Measurements from ENCODE around the gene LTF. TPM values are rescaled to one million over a fixed set of nuclear protein-coding genes. Genes with fewer than 3 reads are reported as not detected.

The LTF gene
- total and polyA plus RNA-seq, 10 of the 15 experiments (the other 5 are each of a cell fraction or from before 2014, with no cell fraction given), result 0.03 to 0.31 TPM; not detected in 8

DNA sequence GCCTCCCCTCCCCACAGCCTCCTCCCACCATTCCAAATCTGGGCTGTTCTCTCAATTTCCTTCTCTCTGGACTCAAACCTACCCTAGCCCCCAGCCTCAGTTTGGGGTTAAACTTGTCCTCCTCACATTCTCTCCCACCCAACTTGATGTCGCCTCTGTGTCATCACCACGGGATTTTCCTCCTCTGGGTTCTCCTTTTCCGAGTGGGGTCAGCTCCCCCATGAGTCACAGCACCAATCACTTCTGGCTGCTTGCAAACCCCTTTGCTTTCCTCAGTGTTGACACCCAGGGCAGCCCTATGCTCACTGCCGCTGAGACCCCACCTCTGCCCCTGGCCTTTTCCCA lies 58.3 kb downstream of the LTF start:
- no peaks in the 10 kb centered on the region; the same call in 2 of the 3 replicates for H3K9me3 ChIP-seq (replicated peaks; ENCODE audit: control insufficient read depth, insufficient read depth, low read length)
- H3K4me2 ChIP-seq (ENCODE audit: control insufficient read depth, insufficient read depth), result no peak overlapping the region
- in situ Hi-C loops (cut with MboI) (no loop called here), intact Hi-C loops (cut with micrococcal nuclease; ENCODE audit: unreplicated experiment) (no loop called here)
- no peaks in the 10 kb centered on the region for H3K27me3 ChIP-seq (replicated peaks in 1 of 2; ENCODE audit: control insufficient read depth in 2 of 2, insufficient read depth in 2 of 2, low read length in 1 of 2)
- peaks cover 11% of the 10 kb centered on the region for H3K4me1 ChIP-seq (ENCODE audit: control insufficient read depth, insufficient read depth, low read length)
- ChIA-PET RAD21 (ENCODE audit: unreplicated experiment) (no interaction called here), SMC1A (ENCODE audit: uncharacterized antibody, unreplicated experiment) (interaction anchor here (1.3 kb wide), 1 partner anchor 29 kb away, joined by 3 read pairs; no protein-coding TSS in a partner anchor), POLR2A (no interaction called here), CTCF (interaction anchor here (1.1 to 2.2 kb wide), 2 partner anchors 28 to 29 kb away, joined by 3 to 8 read pairs; no protein-coding TSS in a partner anchor)
- H3K79me2 ChIP-seq (ENCODE audit: control insufficient read depth, insufficient read depth, low read length), result no peaks in the 10 kb centered on the region
- DNase-seq (ENCODE audit: low read depth, low spot score), result no peak
- H3K9ac ChIP-seq (ENCODE audit: control insufficient read depth, insufficient read depth, low read length), result no peak overlapping the region
- no peak overlapping the region for H3K27ac ChIP-seq (ENCODE audit: control insufficient read depth, insufficient read depth)
- no peak for ATAC-seq
- no TSS peak for BruUV-seq (replicated peaks)
- 96% methylated on average over 4 of the region's 4 CpGs for WGBS (ENCODE audit: insufficient coverage, insufficient replicate concordance, low lambda C conversion rate, missing lambda C conversion rate)
- H3K36me3 ChIP-seq (ENCODE audit: control insufficient read depth in 2 of 2, insufficient read depth in 2 of 2, low read length in 1 of 2), result no peaks in the 10 kb centered on the region
- no peaks in the 10 kb centered on the region for H4K20me1 ChIP-seq (ENCODE audit: control insufficient read depth, insufficient read depth)
- no peak overlapping the region for H3K4me3 ChIP-seq
- no peak overlapping the region for H2AFZ ChIP-seq (ENCODE audit: control insufficient read depth, low read depth, low read length)
- FAIRE-seq, result no peak
- TF ChIP-seq MEF2B (IDR thresholded peaks at IDR 0.05; ENCODE audit: partially characterized antibody, poor library complexity, severe bottlenecking), result no peak
- no peak for TF ChIP-seq EZH2 (IDR thresholded peaks at IDR 0.05; ENCODE audit: borderline replicate concordance, control insufficient read depth, low read depth, low read length)
- no peak for TF ChIP-seq RELA (IDR thresholded peaks at IDR 0.05; ENCODE audit: borderline replicate concordance, partially characterized antibody)
- no peak for TF ChIP-seq CHD1 (IDR thresholded peaks at IDR 0.05; ENCODE audit: low read depth, low read length)
- TF ChIP-seq MYC (IDR thresholded peaks at IDR 0.05; ENCODE audit: insufficient read depth, insufficient read length, insufficient replicate concordance, low read length, severe bottlenecking), result no peak
- TF ChIP-seq, protein P1, sequence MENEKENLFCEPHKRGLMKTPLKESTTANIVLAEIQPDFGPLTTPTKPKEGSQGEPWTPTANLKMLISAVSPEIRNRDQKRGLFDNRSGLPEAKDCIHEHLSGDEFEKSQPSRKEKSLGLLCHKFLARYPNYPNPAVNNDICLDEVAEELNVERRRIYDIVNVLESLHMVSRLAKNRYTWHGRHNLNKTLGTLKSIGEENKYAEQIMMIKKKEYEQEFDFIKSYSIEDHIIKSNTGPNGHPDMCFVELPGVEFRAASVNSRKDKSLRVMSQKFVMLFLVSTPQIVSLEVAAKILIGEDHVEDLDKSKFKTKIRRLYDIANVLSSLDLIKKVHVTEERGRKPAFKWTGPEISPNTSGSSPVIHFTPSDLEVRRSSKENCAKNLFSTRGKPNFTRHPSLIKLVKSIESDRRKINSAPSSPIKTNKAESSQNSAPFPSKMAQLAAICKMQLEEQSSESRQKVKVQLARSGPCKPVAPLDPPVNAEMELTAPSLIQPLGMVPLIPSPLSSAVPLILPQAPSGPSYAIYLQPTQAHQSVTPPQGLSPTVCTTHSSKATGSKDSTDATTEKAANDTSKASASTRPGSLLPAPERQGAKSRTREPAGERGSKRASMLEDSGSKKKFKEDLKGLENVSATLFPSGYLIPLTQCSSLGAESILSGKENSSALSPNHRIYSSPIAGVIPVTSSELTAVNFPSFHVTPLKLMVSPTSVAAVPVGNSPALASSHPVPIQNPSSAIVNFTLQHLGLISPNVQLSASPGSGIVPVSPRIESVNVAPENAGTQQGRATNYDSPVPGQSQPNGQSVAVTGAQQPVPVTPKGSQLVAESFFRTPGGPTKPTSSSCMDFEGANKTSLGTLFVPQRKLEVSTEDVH (IDR thresholded peaks at IDR 0.05; ENCODE audit: low read depth, partially characterized antibody), result no peak
- no peak for TF ChIP-seq MYB (IDR thresholded peaks at IDR 0.05; ENCODE audit: borderline replicate concordance, low read depth, low read length)
- TF ChIP-seq RB1 (IDR thresholded peaks at IDR 0.05; ENCODE audit: borderline replicate concordance), result no peak
- no peak for TF ChIP-seq CHD2 (IDR thresholded peaks at IDR 0.05; ENCODE audit: borderline replicate concordance, low read depth, low read length)
- TF ChIP-seq TARDBP (IDR thresholded peaks at IDR 0.05; ENCODE audit: borderline replicate concordance), result no peak
- TF ChIP-seq HDGF (IDR thresholded peaks at IDR 0.05), result no peak
- no peak for TF ChIP-seq MXI1 (IDR thresholded peaks at IDR 0.05; ENCODE audit: low read depth, low read length)
- TF ChIP-seq, protein P2, sequence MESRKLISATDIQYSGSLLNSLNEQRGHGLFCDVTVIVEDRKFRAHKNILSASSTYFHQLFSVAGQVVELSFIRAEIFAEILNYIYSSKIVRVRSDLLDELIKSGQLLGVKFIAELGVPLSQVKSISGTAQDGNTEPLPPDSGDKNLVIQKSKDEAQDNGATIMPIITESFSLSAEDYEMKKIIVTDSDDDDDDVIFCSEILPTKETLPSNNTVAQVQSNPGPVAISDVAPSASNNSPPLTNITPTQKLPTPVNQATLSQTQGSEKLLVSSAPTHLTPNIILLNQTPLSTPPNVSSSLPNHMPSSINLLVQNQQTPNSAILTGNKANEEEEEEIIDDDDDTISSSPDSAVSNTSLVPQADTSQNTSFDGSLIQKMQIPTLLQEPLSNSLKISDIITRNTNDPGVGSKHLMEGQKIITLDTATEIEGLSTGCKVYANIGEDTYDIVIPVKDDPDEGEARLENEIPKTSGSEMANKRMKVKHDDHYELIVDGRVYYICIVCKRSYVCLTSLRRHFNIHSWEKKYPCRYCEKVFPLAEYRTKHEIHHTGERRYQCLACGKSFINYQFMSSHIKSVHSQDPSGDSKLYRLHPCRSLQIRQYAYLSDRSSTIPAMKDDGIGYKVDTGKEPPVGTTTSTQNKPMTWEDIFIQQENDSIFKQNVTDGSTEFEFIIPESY (IDR thresholded peaks at IDR 0.05), result no peak
- TF ChIP-seq ZNF24 (IDR thresholded peaks at IDR 0.05), result no peak
- TF ChIP-seq, protein P3, sequence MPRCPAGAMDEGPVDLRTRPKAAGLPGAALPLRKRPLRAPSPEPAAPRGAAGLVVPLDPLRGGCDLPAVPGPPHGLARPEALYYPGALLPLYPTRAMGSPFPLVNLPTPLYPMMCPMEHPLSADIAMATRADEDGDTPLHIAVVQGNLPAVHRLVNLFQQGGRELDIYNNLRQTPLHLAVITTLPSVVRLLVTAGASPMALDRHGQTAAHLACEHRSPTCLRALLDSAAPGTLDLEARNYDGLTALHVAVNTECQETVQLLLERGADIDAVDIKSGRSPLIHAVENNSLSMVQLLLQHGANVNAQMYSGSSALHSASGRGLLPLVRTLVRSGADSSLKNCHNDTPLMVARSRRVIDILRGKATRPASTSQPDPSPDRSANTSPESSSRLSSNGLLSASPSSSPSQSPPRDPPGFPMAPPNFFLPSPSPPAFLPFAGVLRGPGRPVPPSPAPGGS (IDR thresholded peaks at IDR 0.05; ENCODE audit: borderline replicate concordance, insufficient read depth, low read depth, low read length, poor library complexity, severe bottlenecking), result no peak

Data from GM12878 (cell line).